H1 (cell line): ENCODE results near the gene CRB2. TPM values are rescaled to one million over a fixed set of nuclear protein-coding genes. Genes with fewer than 3 reads are reported as not detected.

Experiments
- CBX5 ChIP-seq: fragments of 300-800, 300-1000 bp; sonication (generic); IDR thresholded peaks from 2 replicates; pipeline ENCODE4 v1.7.1; 2016; ENCODE audit warnings: antibody characterized with exemption, low read length, low read depth
- CHD1 ChIP-seq: IDR thresholded peaks from 2 replicates; pipeline ENCODE4 v1.6.1; 2012; ENCODE audit warnings: low read depth, low read length, improper control_type of control experiment
- CHD7 ChIP-seq: fragments of 300-600 bp; sonication (generic); IDR thresholded peaks from 2 replicates; pipeline ENCODE4 v1.7.1; 2012; ENCODE audit warnings: low read length, moderate library complexity, mild to moderate bottlenecking, inconsistent platforms; ENCODE audit not compliant: insufficient replicate concordance
- CTCF ChIP-seq, 3 experiments: IDR thresholded peaks; 1 replicate in 2 of 3; 2 replicates in 1 of 3; pipeline versions ENCODE4 v1.5.1 to v1.6.1; 2011; ENCODE audit warnings: low read length in 3 of 3, mild to moderate bottlenecking in 3 of 3, inconsistent platforms in 2 of 3, low read depth in 1 of 3, moderate library complexity in 1 of 3; ENCODE audit not compliant: insufficient read depth in 1 of 3; ENCODE audit errors: control extremely low read depth in 1 of 3
- RFX5 ChIP-seq: IDR thresholded peaks from 2 replicates; pipeline ENCODE4 v1.6.1; 2011; ENCODE audit warnings: low read depth, low read length, improper control_type of control experiment, borderline replicate concordance
- polyA plus RNA-seq, 7 experiments: library from polyadenylated mRNA; depleted of rRNA in 3 of 7; stranded (reverse) in 5 of 7; unstranded in 2 of 7; fragments of >200 nt in 5 of 7; fragments of 200-250 nt in 2 of 7; gene quantifications; 1 replicate in 5 of 7; 2 replicates in 1 of 7; 4 replicates in 1 of 7; pipeline versions ENCODE4 v1.2.1 to v1.2.3, GENCODE V29; 2011 to 2013; ENCODE audit warnings: missing spikeins in 2 of 7, mixed read lengths in 2 of 7
- total RNA-seq: library from RNA; stranded (reverse); fragmentation: NEBNext Ultra II Directional; extraction: Animal tissue kit (Norgen Biotek cat#: 25700); gene quantifications from 2 replicates; pipeline ENCODE4 v1.2.1, GENCODE V29; 2021

CRB2 gene
- total and polyA plus RNA-seq, 2 of the 8 experiments (the other 6 are each of a cell fraction or from before 2014, with no cell fraction given), result 4.0 to 8.4 TPM

GRCh38 chr9:123410281-123410910, 54.4 kb downstream of the CRB2 start (continued):
- TF ChIP-seq CHD7 (no peak), CBX5 (no peak), CHD1 (no peak), RFX5 (no peak), CTCF (IDR thresholded peaks at IDR 0.05; ENCODE audit: control extremely low read depth in 1 of 3, insufficient read depth in 1 of 3, low read depth in 1 of 3, low read length in 3 of 3) (no peak)
